ENCODE results near the gene GGT5.

DNA sequence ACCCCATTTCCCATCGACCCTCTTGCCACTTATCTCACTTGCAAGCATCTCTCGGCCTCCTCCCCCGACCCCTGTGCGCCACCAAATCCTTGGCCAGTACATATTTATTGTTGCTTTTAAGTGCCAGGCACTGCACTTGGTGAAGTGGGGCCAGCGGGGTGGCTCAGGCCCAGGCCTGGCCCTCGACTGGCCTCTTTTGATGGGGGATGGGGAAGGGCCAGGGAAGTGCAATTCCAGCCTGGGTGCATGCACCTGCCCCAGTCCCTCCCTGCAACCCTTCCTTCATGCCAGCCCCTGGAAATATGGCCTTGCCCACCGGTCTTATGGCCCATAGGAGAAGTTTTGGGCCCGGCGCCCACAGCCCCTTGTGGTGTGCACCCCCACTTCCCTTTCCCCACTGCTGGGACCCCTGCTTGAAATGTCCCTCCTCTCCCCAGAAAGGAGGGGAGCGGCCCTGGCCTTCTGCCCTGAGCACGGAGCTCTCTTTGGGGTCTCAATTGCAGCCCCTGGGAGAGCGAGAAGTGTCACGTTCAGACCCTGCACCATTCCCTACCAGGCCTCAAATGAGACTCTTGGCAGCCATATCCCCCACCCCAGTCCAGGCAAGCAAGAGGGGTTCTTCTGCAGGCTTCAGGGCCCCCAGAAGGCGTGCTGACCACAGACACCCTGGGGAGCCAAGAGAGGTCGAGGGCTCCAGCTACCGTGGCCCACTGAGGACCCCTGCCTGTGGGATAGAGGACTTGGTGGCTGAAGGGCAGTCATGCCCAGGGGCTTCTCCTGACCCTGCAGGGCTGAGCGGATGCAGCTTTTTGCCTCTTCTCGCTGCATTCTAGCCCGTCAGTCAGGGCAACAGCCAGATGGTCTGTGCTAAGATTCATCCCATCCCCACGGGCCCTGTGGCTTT lies 62.6 kb downstream of the GGT5 start:
- TF ChIP-seq, protein P1, sequence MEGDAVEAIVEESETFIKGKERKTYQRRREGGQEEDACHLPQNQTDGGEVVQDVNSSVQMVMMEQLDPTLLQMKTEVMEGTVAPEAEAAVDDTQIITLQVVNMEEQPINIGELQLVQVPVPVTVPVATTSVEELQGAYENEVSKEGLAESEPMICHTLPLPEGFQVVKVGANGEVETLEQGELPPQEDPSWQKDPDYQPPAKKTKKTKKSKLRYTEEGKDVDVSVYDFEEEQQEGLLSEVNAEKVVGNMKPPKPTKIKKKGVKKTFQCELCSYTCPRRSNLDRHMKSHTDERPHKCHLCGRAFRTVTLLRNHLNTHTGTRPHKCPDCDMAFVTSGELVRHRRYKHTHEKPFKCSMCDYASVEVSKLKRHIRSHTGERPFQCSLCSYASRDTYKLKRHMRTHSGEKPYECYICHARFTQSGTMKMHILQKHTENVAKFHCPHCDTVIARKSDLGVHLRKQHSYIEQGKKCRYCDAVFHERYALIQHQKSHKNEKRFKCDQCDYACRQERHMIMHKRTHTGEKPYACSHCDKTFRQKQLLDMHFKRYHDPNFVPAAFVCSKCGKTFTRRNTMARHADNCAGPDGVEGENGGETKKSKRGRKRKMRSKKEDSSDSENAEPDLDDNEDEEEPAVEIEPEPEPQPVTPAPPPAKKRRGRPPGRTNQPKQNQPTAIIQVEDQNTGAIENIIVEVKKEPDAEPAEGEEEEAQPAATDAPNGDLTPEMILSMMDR (IDR thresholded peaks at IDR 0.05 in 4 of 5, conservative IDR thresholded peaks at IDR 0.05 in 1 of 5) = no peak
- TF ChIP-seq POLR2A (IDR thresholded peaks at IDR 0.05) = no peak
